HG03066 (cell line): Measurements from ENCODE around the gene ZNF133.
A peak's percentile ranks its signal among the peaks of the same experiment; 100 is the strongest.
"Not testable (repeated sequence)": the region's sequence is repeated elsewhere in the genome, so short reads cannot be mapped to it uniquely, and the experiment has no call there.

ENCODE experiments used
- ATAC-seq: cut with Tn5 transposase; IDR thresholded peaks from one replicate; pipeline ENCODE4 v1.9.1; 2021; ENCODE audit warnings: low read depth; ENCODE audit not compliant: unreplicated experiment

Gene ZNF133

DNA sequence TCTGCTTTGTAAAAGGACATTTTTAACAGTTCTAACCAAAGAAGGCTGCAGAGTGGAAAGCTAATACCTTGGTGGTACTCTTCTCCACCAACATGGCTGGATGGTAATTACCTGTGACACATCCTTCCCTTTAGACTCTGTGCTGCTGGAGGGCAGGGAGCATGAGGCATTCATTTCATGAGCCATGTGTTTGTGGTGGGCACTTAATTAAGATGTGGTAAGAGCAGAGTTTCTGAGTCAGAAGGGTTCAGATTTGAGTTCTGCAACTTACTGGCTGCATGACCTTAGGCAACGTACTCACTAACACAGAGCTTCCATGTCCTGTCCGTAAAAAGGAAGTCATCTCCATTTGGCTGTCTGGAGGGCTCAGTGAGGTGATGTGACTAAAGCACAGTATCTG is 9.1 kb upstream of the ZNF133 start:
- no peak for ATAC-seq

DNA sequence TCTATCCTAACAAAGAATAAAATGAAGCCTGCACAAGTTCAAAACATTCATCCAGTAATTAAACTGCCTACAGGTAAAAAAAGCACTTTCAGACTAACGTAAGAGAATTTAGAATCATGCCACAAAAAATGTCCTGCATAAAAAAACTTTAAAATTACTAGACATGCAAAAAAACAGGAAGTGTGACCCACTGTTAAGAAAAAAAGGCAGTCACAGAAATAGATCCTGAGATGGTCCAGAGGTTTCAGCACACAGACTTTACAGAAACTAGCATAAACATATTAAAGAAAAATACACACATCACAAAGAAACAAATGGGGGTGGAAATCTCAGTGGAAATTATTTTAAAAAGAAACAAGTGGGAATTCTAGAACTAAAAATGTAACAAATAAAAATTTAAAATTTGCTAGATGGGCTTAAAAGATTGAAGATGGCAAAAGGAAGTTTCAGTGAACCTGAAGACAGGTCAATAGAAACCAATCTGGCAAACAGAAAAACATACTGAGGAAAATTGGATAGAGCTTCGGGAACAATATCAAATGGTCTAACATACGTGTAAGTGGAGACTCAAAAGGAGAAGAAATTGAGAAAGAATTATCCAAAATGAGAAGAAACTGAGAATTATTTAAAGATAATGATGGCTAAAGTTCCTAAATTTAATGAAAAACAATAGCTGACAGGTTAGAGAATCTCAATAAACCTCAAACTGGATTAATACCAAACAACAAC is 3.4 kb upstream of the ZNF133 start:
- no peak for ATAC-seq

DNA sequence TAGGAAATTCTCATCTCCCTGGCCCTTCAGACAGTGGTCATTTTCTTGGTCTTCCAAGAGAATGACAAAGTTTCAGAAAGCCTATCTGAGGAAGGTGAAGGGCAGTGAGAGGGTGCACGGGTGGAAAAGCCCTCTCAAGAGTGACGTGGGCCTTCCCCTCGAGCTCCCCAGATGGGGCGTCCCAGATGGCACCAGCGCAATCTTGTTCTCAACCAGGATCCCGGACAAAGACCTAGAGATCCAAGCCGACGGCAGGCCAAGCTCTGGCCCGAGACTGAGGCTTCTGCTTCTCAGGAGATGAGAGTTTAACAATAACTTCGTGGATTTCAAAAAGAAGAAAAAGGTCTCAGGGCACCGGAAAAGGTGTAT is 797 bp upstream of the ZNF133 start:
- ATAC-seq: peak; percentile 4

DNA sequence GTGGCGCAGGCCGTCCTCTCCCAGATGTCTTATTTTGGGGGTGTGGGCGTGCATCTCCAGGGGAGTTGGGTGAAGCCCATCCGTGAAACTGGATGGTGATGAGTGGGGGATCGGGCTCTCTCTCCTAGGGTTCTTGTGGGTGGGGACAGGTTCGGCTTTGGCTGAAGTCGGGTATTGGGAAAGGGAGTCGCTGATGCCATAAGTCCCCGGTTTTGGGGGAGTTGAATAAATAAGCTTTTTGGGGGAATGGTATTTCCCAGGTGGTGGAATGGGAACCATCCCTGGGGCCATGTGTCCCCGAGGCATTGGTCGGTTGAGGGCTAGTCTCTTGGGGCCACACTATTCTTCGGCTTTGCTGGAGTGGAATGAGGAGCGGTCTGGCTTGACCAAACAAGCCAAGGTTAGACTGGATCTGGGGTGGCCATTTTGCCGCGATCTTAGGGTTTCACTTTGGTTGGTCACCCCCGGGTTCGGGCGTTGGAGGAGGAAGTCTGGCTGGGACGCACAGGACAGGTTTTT is 481 bp downstream of the ZNF133 start:
- ATAC-seq: no peak

DNA sequence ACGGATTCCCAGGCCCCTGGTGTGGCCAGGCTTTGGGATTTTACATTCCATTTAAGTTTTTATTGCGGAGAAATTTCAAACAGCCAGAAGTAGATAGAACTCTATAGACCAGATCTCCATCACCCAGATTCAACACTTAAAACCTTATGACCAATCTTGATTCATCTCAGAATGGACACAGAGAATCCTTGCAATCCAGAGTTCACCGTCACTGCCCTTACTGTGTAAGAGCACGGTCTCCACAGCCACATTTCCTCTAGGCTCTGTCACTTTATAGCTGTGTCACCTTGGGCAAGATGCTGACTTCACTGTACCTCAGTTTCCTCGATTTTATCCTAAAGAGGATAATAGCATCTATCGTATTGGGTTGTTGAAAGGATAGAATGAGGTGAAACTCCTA is 979 bp downstream of the ZNF133 start:
- ATAC-seq: no peak

DNA sequence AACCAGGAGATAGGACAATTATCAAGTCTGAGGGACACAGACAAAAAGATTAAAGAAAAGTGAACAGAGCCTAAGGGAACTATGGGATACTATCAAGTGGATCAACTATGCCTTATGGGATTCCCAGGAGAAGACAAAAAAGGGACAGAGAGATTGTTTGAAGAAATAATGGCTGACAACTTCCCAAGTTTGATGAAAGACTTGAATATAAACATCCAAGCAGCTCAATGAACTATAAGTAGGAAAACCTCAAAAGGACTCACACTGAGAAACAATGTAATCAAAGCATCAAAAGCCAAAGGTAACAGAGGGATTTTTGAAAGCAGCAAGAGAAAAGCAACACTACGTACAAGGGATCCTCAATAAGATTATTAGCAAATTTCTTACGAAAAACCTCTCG is 11.0 kb downstream of the ZNF133 start:
- ATAC-seq: no peak

DNA sequence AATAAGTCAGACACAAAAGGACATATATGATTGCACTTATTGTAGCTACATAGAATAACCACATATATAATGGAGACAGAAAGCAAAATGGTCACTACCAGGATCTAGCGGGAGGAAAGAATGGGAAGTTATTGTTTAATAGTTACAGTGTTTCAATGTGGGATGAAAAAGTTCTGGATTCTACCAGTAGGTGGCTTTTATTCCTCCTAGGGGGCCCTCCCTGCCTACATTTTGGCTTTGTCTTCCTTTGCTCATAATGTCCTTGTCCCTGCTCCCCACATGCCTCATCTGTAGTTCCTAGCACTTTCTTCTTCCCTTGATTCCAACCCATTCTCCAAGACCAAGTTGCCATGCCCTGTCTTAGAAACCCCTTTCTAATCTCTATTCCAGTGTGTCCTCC is 16.3 kb downstream of the ZNF133 start:
- ATAC-seq: no peak

DNA sequence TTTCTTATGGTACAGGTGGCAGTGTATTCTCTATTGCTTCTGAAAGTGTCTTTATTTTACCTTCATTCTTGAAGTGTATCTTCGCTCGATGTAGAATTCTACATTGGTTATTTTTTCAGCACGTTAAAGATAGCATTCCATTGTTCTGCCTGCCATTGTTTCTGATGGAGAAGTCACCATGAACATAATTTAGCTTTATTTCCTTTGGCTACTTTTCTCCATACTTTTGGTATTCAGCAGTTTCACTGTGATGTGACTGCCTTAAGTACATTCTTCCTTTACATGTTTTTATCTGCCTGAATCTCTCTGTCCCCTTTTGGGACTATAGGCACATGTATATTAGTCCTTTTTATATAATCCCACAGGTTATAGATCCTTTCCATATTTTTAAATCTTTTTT is 19.0 kb downstream of the ZNF133 start:
- no peak for ATAC-seq

DNA sequence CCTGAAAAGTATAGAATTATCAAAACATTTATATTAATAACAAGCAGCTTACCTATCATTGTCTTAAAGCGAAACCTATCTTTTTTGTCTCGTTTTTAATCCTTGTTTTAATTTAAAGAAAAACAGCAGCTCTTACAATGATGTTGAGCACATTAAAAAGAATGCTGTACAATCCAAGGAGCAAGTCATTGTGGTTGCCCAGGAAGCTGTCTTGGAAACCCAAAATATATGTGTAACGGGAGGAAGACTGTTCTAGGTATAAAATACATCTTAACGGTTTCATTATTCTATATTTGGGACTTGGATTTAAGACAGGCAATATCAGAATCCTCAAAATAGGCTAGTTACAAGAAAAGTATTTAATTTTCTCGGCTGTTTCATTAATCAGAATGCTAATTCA is 21.7 kb downstream of the ZNF133 start:
- no peak for ATAC-seq

DNA sequence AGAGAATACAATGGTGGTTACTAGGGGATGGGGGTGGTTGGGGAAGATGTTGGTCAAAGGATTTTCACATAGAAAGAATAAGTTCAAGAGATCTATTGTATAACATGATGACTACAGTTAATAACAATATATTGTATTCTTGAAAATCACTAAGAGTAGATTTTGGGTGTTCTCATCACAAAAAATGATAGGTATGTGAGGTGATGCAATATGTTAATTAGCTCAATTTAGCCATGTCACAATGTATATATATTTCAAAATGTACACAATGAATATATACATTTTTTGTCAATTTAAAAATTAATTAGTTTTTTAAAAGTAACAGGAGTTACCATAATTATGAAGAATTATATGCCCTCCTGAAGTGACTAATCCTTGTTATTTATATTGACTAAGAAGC is 22.3 kb downstream of the ZNF133 start:
- ATAC-seq: no peak

DNA sequence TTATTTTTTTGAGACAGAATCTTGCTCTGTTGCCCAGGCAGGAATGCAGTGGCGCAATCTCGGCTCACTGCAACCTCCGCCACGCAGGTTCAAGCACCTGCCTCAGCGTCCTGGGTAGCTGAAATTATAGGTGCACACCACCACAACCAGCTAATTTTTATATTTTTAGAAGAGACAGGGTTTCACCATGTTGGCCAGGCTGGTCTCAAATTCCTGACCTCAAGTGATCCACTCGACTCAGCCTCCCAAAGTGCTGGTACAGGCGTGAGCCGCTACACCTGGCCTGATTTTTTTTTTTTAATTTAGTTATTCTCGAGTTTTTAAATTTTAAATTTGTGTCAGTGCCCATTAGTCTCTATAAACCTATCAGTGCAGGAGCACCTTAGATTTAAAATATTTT is 24.4 kb downstream of the ZNF133 start:
- no peak for ATAC-seq

DNA sequence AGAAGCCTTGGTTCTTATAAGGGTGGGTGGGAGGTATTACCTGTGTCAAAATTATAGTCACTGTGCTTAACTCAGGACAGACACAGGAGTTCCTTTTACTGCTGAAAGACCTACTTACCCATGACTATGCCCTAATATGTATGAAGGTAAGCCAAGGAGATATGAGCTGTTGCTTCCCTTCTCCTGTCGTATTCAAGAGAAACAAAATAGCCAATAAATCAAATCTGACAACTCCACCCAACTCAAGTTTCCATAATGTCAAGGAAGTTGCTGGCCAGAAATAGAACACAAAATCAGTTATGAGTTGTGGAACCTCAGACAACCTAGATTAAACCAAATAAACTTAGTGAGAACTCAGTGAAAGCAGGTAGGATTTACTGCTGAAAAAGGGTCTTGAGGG is 25.1 kb downstream of the ZNF133 start:
- no peak for ATAC-seq

DNA sequence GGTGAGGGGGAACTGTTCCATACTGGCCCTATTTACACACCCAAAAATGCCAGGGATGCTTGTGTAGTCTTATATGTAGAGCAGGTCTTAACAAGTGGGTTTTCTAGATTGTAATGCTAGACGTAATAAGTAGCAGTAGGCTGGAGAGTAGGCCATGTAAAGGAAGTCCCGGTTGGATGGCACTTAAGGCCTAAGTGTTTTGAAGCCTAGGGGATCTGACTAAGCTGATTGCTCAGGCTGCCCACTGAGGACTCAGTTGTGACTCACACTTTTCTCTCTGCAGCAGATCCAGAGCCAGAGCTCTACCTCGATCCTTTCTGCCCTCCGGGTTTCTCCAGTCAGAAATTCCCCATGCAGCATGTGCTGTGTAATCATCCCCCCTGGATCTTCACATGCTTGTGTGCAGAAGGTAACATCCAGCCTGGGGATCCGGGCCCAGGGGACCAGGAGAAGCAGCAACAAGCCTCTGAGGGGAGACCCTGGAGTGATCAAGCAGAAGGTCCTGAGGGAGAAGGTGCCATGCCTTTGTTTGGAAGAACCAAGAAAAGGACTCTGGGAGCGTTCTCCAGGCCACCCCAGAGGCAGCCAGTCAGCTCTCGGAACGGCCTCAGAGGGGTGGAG is 26.6 kb downstream of the ZNF133 start:
- no peak for ATAC-seq

DNA sequence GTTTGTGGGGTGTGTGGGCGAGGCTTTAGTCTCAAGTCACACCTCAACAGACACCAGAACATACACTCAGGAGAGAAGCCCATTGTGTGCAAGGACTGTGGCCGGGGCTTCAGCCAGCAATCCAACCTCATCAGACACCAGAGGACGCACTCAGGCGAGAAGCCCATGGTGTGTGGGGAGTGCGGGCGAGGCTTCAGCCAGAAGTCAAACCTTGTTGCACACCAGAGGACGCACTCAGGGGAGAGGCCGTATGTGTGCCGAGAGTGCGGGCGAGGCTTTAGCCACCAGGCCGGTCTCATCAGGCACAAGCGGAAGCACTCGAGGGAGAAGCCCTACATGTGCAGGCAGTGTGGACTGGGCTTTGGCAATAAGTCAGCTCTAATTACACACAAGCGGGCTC is 27.8 kb downstream of the ZNF133 start:
- no peak for ATAC-seq

DNA sequence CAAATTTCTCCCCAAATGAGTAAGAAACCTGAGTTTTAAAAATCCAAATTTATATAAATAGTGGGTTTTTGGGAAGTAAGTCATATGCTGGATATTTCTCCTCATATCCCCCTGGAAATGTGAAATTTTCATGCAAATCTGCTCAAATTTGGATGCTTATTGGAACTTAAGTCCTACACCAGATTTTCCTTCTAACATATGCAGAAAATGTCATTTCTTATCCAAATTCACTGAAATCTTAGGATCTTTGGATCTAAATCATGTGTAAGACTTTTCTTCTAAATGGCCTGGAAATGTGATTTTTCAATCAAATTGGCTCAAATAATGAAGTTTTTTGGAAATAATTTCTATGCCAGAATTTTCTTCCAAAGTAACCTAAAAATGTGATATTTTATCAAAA is 33.0 kb downstream of the ZNF133 start:
- ATAC-seq: no peak

DNA sequence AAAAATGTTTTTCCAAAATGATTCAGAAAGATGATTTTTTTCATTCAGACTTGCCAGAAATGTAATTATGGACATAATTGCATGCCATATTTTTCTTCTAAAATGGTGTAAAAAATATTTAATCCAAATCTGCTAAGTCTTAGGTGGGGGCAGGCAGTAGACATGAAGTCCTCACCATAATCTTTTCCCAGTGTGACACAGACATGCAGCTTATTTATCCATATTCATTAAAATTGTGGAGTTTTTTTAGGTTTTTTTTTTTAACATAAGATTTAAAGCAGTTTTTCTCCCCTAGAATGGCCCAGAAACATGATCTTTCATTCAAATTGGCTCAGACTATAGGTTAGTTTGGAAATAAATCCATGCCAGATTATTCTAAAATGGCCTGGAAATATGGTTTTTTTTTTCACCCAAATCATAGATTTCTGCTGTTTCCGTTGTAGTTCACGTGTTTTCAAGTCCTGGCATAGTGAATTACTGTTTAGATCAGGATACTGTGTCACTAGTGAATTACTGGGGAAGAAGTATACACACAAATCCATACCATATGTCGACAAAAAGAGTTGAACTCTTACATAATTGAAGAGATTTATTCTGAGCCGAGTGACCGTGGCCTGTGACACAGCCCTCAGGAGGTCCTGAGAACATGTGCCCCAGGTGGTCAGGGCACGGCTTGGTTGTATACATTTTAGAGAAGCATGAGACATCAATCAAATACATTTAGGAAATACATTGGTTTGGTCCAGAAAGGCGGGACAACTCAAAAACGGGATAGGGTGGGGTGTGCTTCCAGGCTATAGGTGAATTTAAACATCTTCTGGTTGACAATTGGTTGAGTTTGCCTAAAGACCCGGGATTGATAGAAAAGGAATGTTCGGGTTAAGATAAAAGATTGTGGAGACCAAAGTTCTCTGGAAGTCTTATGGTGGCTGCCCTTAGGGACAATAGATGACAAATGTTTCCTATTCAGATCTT is 33.9 kb downstream of the ZNF133 start:
- ATAC-seq: no peak

DNA sequence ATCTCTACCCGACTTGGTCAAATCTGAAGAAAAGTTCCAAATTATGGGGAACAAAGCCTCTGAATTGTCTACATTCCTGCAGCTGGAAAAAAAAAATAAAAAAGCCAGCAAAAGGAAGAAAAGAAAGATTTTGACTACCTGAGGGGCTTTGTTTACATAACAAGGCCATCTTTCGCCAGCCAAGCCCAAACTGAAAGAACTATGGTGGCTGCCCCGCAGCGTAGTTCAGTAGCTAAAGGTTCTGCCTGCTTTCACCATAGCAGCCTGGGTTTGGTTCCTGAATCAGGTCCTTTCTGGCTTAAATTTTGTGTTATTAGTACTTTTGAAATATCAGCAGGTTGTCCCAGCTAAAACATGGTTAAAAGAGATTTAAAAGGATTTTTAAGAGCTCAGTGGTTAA is 35.4 kb downstream of the ZNF133 start:
- no peak for ATAC-seq

DNA sequence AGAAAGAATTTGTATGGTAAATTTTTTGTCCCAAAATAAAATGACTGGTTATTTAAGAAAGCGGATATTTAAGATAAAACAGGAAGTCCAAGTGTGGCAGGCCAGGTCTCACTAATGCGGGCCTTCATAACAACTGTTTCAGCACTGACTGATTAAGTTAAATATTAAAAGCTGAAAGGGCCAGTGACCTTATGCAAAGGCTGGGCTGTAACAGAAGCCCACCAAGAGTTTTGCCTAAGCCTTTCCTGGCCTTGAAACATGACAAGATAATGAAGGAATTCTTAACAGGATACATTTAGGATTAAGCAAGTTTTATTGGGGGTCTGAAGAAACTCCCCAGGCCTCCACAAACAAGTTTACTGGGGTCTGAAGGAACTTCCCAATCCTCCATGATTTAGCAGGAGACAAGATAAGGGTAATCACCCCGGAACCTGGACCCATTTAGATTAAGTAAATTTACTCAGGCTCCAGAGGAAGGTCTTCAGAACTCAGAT is 36.3 kb downstream of the ZNF133 start:
- no peak for ATAC-seq

DNA sequence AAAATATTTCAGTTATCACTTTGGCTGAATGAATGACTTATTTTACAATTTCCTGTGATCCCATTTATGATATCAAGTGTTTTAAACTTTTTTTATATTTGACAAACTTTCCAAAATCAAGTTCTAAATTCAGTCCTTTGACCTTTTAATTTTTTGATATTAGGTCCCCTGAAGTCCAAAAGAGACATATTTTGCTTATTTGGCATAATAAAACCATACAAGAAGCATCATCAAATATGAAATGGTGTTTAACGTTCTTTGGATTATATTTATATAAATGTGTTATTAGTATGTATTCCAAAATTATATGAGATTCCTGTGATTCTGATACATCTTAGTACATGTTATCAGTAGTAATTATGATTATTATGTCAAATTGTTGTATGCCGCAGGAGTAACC is 38.7 kb downstream of the ZNF133 start:
- no peak for ATAC-seq

DNA sequence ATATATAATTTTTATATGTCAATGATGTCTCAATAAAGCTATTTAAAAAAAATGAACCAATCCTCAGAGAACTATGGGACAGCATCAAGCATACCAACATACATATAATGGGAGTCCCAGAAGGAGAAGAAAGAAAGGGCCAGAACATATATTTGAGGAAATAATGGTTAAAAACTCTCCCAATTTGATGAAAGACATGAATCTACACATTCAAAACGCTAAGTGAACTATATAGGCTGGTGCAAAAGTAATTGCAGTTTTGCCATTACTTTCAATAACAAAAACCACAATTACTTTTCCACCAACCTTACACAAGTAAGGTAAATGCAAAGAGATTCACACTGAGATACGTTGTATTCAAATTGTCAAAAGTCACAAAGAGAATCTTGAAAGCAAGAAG is 43.4 kb downstream of the ZNF133 start:
- no peak for ATAC-seq

DNA sequence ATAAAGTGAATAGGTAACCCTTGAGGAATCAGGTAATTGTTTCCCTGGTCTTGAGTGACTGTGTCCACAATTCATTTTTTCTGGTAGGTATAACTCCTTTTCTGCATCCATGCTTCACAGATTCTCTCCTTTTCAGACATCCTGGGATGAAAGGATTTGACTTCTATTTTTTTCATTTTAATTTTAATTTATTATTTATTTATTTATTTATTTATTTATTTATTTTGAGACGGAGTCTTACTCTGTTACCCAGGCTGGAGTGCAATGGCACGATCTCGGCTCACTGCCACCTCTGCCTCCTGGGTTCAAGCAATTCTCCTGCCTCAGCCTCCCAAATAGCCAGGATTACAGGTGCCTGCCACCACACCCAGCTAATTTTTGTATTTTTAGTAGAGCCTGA is 61.4 kb downstream of the ZNF133 start:
- ATAC-seq: not testable (repeated sequence)
